Measurements from ENCODE around the gene CNRIP1. TPM values are rescaled to one million over a fixed set of nuclear protein-coding genes. Genes with fewer than 3 reads are reported as not detected.

Gene CNRIP1
- total RNA-seq, 1 donor from 2014 or later = 4.4 TPM

DNA sequence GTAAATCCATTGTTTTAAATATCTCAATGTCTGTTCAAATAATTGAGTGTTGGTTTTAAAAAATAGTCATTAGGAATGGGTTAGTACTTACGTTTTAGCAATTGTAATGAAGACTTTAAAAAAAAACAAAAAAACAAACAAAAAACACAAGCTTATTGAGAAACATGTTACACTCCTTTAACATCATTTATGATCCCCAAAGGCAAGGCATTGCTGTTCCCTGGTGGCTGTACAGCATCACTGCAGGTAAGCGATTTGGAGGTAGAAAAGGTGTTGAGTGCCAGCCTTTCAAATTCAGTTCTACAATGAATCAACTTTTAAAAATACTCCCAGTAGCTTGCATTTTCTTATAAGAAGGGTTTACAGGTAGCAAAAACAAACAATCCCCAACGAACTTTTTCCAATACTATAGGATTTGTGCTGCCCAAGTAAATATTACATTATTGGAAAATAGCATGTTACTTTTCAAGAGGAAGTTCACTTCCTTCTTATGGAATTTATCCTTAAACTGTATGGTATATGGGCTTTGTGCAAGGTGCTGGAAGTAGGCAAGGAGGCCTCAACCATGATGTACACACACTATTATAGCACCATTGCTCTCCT is 27.5 kb downstream of the CNRIP1 start:
- no peak for FAIRE-seq

DNA sequence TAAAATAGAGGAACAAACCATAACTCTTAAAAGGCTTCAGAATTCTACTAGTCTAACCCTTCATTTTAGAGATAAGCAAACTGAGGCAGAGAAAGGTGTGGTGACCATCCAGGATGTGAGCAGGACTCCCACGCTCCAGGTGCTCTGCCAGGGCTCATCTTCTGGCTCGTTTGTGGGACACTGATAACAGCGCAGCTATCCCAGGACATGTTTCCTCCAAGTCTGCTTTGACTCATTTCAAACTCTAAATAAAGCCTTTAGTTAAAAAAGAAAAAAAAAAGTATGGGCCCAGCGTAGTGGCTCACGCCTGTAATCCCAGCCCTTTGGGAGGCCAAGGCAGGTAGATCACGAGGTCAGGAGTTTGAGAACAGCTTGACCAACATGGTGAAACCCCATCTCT is 28.4 kb downstream of the CNRIP1 start:
- no peak overlapping the region for H3K27ac Mint-ChIP-seq (ENCODE audit: unreplicated experiment)
- no peaks in the 10 kb centered on the region for H3K27me3 ChIP-seq (ENCODE audit: insufficient read depth, low read length)
- H3K27ac ChIP-seq (ENCODE audit: low read depth, low read length) = no peak overlapping the region
- no peak overlapping the region for H2AFZ ChIP-seq (ENCODE audit: low read depth, low read length)
- TF ChIP-seq EZH2 (IDR thresholded peaks at IDR 0.05; ENCODE audit: insufficient read depth, low read length) = no peak
- TF ChIP-seq, protein P1, sequence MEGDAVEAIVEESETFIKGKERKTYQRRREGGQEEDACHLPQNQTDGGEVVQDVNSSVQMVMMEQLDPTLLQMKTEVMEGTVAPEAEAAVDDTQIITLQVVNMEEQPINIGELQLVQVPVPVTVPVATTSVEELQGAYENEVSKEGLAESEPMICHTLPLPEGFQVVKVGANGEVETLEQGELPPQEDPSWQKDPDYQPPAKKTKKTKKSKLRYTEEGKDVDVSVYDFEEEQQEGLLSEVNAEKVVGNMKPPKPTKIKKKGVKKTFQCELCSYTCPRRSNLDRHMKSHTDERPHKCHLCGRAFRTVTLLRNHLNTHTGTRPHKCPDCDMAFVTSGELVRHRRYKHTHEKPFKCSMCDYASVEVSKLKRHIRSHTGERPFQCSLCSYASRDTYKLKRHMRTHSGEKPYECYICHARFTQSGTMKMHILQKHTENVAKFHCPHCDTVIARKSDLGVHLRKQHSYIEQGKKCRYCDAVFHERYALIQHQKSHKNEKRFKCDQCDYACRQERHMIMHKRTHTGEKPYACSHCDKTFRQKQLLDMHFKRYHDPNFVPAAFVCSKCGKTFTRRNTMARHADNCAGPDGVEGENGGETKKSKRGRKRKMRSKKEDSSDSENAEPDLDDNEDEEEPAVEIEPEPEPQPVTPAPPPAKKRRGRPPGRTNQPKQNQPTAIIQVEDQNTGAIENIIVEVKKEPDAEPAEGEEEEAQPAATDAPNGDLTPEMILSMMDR (IDR thresholded peaks at IDR 0.05; ENCODE audit: insufficient read depth, low read depth, low read length) = no peak
- H3K4me3 Mint-ChIP-seq (ENCODE audit: unreplicated experiment) = no peak overlapping the region
- FAIRE-seq (no peak), DNase-seq (ENCODE audit: low read depth) (no peak)
- H3K9me3 Mint-ChIP-seq (ENCODE audit: unreplicated experiment) = no peaks in the 10 kb centered on the region
- H3K4me1 ChIP-seq (ENCODE audit: insufficient read depth, low read length) = no peaks in the 10 kb centered on the region
- H3K4me1 Mint-ChIP-seq (ENCODE audit: low read depth, unreplicated experiment) = peaks cover 3% of the 10 kb centered on the region
- no peak overlapping the region for H3K4me2 ChIP-seq (ENCODE audit: low read length)
- H3K9me3 ChIP-seq (ENCODE audit: insufficient read depth, low read depth, low read length) = no peaks in the 10 kb centered on the region
- no peak overlapping the region for H3K4me3 ChIP-seq (ENCODE audit: insufficient read depth, low read depth, low read length)
- no peaks in the 10 kb centered on the region for H4K20me1 ChIP-seq (ENCODE audit: insufficient read depth, low read length)
- no peaks in the 10 kb centered on the region for H3K36me3 ChIP-seq (ENCODE audit: insufficient read depth, low read length)
- H3K27me3 Mint-ChIP-seq (ENCODE audit: low read depth, unreplicated experiment) = no peaks in the 10 kb centered on the region
- H3K36me3 Mint-ChIP-seq (ENCODE audit: low read depth, unreplicated experiment) = no peaks in the 10 kb centered on the region
- no peak overlapping the region for H3K9ac ChIP-seq (ENCODE audit: low read length)
- H3K79me2 ChIP-seq (ENCODE audit: insufficient read depth, low read length) = no peaks in the 10 kb centered on the region

More for the DNA sequence above, 27.5 kb downstream of the CNRIP1 start:
- Histone ChIP-seq H3K9me3 (ENCODE audit: insufficient read depth, low read depth, low read length) (no peaks in the 10 kb centered on the region), H3K4me1 (ENCODE audit: insufficient read depth, low read length) (no peaks in the 10 kb centered on the region), H3K36me3 (ENCODE audit: insufficient read depth, low read length) (no peaks in the 10 kb centered on the region), H3K4me2 (ENCODE audit: low read length) (no peak overlapping the region), H3K9ac (ENCODE audit: low read length) (no peak overlapping the region), H3K79me2 (ENCODE audit: insufficient read depth, low read length) (no peaks in the 10 kb centered on the region), H4K20me1 (ENCODE audit: insufficient read depth, low read length) (no peaks in the 10 kb centered on the region), H2AFZ (ENCODE audit: low read depth, low read length) (no peak overlapping the region), H3K27me3 (ENCODE audit: insufficient read depth, low read length) (no peaks in the 10 kb centered on the region), H3K27ac (ENCODE audit: low read depth, low read length) (no peak overlapping the region), H3K4me3 (ENCODE audit: insufficient read depth, low read depth, low read length) (no peak overlapping the region)
- Mint-ChIP-seq H3K36me3 (ENCODE audit: low read depth, unreplicated experiment) (no peaks in the 10 kb centered on the region), H3K4me3 (ENCODE audit: unreplicated experiment) (no peak overlapping the region), H3K27ac (ENCODE audit: unreplicated experiment) (no peak overlapping the region), H3K4me1 (ENCODE audit: low read depth, unreplicated experiment) (peaks cover 3% of the 10 kb centered on the region), H3K27me3 (ENCODE audit: low read depth, unreplicated experiment) (no peaks in the 10 kb centered on the region), H3K9me3 (ENCODE audit: unreplicated experiment) (no peaks in the 10 kb centered on the region)
- no peak for TF ChIP-seq EZH2 (IDR thresholded peaks at IDR 0.05; ENCODE audit: insufficient read depth, low read length)
- TF ChIP-seq, protein P1 (IDR thresholded peaks at IDR 0.05; ENCODE audit: insufficient read depth, low read depth, low read length) = peak; percentile 87
- DNase-seq (ENCODE audit: low read depth) = peak; percentile 11

DNA sequence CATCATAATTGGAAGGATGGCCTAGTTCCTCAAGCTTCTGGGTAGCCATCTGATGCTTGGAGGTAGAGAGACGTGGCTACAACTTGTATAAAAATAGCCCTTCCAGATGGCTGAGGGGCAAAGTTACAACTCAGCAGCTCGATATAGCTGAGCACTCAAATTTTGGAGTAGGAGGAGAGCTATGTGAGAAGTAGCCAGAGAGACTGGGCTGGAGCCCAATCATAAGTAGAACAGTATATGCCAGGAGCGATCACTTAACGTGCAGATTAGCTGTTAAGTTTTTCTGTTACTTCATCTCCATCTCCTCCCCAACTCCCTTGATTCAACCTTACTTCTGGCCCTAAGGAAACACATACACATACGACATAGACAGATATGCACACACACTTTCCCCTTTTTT is 28.8 kb downstream of the CNRIP1 start:
- H3K27ac ChIP-seq (ENCODE audit: low read depth, low read length) = no peak overlapping the region
- no peaks in the 10 kb centered on the region for H3K9me3 Mint-ChIP-seq (ENCODE audit: unreplicated experiment)
- no peaks in the 10 kb centered on the region for H3K27me3 Mint-ChIP-seq (ENCODE audit: low read depth, unreplicated experiment)
- FAIRE-seq (no peak), DNase-seq (ENCODE audit: low read depth) (no peak)
- no peaks in the 10 kb centered on the region for H3K36me3 Mint-ChIP-seq (ENCODE audit: low read depth, unreplicated experiment)
- no peaks in the 10 kb centered on the region for H3K27me3 ChIP-seq (ENCODE audit: insufficient read depth, low read length)
- no peak overlapping the region for H3K4me3 ChIP-seq (ENCODE audit: insufficient read depth, low read depth, low read length)
- no peaks in the 10 kb centered on the region for H4K20me1 ChIP-seq (ENCODE audit: insufficient read depth, low read length)
- H3K9ac ChIP-seq (ENCODE audit: low read length) = no peak overlapping the region
- H3K36me3 ChIP-seq (ENCODE audit: insufficient read depth, low read length) = no peaks in the 10 kb centered on the region
- no peak overlapping the region for H2AFZ ChIP-seq (ENCODE audit: low read depth, low read length)
- H3K4me1 Mint-ChIP-seq (ENCODE audit: low read depth, unreplicated experiment) = peaks cover 3% of the 10 kb centered on the region
- no peak overlapping the region for H3K4me2 ChIP-seq (ENCODE audit: low read length)
- H3K27ac Mint-ChIP-seq (ENCODE audit: unreplicated experiment) = peak overlapping the region; percentile 19
- H3K9me3 ChIP-seq (ENCODE audit: insufficient read depth, low read depth, low read length) = no peaks in the 10 kb centered on the region
- H3K79me2 ChIP-seq (ENCODE audit: insufficient read depth, low read length) = no peaks in the 10 kb centered on the region
- H3K4me1 ChIP-seq (ENCODE audit: insufficient read depth, low read length) = no peaks in the 10 kb centered on the region
- no peak for TF ChIP-seq EZH2 (IDR thresholded peaks at IDR 0.05; ENCODE audit: insufficient read depth, low read length)
- TF ChIP-seq, protein P1 (IDR thresholded peaks at IDR 0.05; ENCODE audit: insufficient read depth, low read depth, low read length) = no peak
- no peak overlapping the region for H3K4me3 Mint-ChIP-seq (ENCODE audit: unreplicated experiment)
